RPMI7951 (cell line): ENCODE measurements around the gene HOXB7. TPM values are rescaled to one million over a fixed set of nuclear protein-coding genes. Genes with fewer than 3 reads are reported as not detected.

Source experiments
- DNase-seq: peaks from one replicate; pipeline ENCODE4 v3.0.0-alpha.2; 2012; ENCODE audit warnings: low read depth
- total RNA-seq: library from RNA; depleted of rRNA; stranded (reverse); fragments of >200 nt; shearing (Covaris generic); gene quantifications from 2 replicates; pipeline ENCODE4 v1.2.3, GENCODE V29; 2014

The HOXB7 gene
- total RNA-seq, 1 experiment from 2014 or later: 26.1 TPM

DNA sequence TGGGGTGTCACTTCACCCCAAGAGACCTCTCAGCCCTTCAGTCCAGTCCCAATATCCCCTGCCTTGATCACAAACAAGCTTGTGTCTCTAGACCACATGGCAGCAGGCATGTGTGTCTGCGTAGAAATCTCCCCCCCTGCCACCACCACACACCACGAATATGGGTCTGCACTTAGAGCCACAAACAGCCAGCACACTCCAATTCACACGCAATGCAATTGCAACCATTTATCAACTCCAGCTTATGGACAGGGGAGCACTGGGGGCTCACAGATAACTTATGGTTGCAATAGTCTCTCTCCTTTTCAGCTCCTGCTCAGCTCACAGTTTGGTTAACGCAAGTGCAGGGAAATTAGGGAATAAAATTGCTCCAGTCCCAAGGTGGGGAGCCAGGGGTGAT, 12.8 kb upstream of the HOXB7 start:
- DNase-seq: no peak

DNA sequence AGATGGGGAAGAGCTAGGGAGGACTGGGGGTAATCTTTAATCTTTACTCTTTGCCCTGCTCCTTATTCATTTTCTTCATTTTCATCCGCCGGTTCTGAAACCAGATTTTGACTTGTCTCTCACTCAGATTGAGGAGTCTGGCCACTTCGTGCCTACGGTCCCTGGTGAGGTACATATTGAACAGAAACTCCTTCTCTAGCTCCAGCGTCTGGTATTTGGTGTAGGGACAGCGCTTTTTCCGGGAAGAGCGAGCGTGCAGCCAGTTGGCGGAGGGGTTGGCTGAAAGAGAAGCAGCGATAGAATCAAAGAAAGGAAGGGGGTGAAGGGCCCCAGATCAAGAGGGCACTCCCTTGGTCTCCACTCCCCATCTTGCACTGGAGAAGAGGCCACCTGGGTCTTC, 12.0 kb upstream of the HOXB7 start:
- no peak for DNase-seq

DNA sequence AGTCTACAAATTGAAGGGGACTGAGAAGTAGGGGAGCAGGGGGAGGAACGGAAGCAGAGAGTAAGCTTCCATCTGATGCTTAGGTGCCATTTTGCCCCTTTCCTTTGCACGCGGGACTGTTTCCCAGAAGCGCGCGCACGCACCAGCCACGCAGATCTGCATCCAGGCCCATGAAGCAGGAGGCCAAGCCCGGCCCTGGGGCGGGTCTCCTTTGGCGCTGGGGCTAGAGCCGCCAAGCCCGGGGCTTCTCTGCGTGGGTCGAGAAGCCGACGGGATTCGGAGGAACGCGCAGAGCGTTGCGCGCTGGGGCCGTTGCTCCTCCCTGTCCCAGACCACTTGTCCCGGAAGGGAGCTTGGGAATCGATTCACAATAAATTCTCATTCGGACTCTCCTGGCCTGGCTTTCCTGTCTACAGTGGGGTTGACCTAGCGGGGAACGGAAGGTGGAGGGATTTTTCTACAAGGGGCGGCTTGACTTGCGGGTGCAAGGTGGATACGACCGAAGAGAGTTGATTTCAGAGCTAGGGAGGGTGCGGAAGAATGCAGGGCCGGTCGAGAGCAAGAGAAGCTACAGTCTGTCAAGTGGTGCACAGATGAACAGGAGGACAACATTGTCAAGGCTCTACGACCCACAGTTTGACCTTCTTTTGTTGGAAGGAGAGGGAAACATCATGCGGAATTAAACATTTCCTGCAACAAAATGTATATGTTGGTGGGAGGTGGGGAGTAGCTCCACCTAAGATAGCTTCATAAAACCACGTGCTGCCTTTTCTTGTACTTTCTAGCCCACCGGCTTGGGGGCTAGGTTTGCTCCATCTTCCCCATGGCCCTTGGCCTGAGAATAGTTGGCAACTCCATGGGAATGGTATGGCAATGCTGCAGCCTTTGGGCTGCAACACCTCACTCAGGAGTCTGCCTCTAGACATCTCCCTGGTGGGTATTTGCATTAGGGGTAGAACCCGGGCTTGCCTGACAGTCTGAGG, 10.9 kb upstream of the HOXB7 start:
- DNase-seq: no peak

DNA sequence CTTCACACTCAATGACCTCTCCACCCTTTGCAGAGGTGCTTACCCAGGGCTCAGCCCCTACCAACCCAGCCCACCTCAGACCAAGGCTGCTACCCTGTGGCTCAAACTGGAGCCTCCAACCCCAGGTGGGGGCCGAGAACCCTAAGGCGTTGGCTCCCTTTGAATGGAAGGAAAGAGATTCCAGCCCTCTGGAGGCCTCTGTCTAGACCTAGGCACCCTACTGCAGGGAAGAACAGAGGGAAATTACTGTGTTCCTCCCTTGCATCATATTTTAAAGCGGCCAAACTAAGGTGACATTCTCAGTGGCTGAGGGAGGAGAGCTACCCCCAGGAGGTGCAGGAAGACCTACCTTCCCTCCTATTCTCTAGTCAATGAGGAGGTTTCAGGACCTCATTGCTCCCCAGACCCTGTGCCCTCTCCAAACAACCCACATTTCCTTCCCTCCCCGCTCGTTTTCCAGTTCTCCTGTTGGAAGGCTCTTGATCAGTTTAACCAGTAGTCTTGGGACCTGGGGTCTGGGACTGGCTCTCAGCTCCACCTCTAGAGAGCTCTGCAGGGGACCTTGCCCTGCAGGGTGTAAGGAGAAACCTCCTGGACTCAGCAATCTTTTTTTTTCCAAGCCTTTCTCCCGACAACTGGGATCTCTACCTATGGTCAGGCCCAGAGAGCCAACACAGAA, 9.8 kb upstream of the HOXB7 start:
- no peak for DNase-seq

DNA sequence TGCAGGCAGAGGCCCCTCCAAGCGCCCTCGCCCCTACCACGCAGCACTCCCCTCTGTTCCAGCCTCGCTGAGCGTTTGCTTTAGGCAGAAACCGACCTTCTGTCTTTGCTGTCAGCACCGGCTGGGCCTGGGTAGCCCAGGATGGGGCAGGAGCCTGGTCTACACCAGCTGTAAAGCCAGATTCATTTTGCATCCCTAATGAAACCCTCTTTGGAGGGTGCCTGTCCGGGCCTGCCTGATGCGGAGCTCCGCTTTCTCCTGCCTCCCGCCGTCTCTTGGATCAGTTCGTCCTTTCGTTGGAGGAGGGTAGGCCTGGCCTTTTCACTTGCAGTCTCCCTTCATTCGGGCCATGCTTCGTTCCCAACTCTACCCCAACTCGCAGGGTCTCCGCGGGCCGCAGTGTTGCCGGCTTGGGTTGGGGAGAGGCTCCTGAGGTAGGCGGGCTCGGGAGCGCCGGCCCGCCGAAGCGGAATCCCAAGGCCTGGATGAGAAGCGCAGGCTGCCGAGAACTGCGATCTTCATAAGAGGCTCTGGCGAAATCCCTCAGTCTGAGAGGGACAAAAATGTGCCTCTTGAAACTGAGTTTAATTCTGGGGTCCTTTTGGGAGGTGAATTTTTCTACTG, 9.1 kb upstream of the HOXB7 start:
- no peak for DNase-seq

DNA sequence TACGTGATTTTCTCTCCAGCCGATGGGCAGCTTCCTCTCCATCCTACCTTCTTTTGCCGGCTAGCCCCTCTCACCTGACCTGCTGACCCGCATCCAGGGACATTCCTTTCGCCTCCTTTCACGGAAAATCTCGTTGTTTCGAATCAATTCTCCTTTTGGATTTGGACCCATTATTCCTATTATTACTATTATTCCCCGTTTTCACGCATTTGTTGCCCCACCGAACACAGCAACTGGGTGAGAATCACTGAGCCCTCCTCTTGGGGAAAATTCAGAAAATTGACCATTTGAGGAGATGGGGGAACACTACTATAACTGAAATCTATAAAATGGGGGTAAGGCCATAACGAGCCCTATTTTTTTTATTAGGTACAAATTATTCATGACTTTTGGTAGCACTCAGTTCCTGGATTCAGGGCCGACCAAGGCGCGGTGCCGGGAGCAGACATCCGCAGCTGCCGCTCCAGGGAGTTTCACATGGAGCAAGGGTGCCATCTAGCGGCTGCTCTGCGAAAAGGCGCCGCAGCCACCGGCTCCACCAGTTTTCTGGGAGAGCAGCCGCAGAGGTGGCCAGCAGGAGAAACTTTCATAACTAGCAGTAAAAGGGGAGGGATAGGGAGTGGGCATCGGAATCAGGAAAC, 7.6 kb upstream of the HOXB7 start:
- peak; percentile 77 for DNase-seq

DNA sequence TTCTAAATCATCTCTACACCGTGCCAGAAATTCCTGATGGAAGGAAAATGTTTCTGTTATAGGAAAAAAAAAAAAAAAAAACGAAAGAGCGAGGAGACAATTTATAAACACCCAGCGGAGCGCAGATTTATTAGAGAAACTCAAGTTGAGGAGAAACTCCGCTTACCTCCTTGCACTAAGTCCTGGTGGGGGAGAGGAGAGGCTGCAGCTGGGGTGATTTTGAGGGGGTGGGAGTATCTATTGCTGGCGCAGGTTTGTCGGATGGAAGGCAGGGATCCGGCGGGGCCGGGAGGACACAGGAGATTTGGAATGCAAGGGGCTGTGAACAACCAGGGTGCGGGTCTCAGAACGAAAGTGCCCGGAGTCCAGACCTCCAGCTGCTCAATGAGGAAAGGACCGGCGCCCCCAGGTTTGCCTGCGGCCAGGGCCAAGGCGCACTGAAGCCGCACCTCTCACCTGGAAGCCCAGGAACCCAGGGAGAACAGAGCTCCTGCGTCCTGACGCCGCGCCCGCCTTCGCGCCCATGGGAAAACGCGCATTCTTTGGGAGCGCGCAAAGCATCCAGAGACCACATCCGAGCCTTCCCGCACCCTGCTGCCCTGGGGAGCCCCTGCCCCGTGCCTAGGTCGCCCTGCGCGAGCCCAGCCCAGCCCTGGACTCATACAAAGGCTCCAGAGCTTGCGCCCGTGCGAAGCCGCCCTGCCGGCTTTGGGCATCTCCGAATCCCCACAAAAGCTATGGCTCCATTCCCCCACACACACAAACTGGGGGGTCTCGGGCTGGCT, 6.8 kb upstream of the HOXB7 start:
- no peak for DNase-seq

DNA sequence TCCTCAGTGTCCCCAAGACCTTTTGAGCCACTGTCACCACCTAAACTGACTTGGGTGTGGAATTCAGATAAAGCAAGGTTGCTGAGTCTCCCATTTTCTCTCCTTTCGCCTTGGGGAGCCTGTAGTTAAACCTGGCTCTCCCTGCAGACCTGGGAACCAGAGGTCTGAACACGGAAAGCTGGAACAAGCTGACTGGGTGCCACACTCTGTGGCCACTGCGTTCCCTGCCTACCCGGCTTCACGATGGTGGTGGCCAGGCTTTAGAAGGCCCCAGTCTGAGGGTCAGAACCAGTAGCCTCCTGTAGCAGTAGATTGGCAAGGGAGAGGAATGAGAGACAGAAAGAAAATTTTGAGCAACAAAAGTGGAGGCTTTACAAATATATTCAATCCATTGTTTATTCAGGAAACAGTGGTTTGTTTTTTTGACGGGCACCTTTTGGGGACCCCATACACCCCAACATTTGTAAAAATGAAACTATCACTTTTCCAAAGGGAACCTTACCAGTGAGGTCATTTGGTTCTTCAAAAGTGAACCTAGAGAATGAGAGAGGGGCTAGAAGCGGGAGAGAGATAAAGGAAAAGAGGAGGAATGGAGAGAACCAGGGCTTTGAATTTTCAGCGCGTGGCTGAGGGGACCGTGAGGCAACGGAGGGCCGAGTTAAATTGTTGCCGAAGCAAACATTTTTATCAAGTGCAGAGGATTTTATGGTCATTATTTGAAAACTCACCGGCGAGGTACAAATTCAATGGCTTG, 6.1 kb upstream of the HOXB7 start:
- DNase-seq: no peak

DNA sequence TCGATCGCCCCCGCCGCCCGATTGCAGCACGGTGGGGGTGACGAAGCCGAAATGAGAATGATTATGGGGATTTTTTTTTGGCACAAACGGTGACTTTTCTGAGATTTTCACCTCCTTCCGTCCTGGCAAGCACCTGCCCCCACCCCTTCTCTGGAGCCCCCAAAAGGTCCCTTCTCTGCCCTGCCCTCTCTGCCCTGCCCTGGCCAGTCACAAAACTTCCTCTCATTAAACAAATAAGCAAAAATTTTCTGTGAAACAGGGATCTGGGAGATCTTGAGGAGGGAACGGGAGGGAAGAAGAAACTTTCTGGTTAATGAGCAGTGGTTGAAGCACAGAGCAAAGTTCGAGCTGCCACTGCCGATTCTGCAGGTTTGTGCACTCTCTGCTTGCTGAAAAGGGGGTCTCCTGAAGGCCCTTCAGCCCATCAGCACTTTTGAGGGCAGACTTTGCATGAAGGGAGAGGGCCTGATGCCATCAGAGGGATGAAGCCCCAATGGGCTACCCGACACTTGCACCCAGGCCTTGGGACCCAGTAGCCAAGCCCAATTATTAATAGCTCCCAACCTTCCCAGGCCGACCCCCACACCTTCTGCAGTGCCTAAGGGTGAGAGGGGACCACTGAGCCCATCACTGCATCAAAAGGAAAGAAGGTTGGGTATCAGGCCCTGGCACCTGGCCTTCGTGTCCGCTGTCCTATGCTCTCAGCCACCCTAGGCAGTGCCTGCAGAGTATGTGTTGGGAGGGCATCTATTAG, 5.3 kb upstream of the HOXB7 start:
- no peak for DNase-seq

DNA sequence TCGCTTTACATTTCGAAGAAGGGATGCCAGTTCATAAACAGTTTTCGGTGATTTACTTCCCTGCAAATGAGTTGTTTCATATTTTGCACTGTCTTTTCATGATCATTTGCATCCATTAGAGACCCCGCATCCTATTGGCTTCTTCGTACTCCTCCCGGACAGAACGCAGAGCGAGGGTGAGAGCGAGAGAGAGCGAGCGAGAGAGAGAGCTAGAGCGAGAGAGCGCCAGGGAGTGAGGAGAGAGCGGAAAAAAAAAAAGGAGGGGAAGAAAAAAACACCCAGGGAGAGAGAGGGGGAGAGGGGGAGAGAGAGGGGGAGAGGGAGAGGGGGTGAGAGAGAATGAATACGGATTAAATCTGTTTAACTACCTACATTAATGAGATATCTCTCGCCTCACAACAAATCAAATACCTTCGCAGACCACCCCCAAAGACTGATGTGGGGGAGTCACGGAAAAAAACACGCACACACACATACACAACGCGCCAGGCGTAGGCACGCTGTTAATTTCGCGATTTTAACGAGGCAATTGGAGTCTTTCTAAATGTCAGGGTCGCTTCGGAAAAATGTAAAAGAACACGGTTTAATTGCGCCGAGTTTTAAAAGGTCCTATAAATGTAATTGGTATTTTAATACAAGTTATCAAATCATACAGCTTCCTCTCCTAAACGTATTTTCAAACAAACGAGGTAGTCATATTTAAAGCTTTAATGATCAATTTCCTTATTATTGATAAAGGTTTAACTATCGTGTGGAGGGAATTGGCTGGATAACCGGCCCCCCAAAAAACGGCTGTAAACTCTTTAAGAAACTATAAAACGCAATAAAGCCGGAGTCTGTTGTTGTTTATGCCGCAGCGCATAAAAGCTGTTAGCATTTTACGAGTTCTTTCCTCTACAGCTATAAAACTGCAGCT, 4.5 kb upstream of the HOXB7 start, which contains the start of gene HOXB8:
HOXB8 (minus strand) TSS at position 246 of the 916 bp plus-strand sequence. CDS start 588 bp downstream, outside the sequence.
- no peak for DNase-seq

DNA sequence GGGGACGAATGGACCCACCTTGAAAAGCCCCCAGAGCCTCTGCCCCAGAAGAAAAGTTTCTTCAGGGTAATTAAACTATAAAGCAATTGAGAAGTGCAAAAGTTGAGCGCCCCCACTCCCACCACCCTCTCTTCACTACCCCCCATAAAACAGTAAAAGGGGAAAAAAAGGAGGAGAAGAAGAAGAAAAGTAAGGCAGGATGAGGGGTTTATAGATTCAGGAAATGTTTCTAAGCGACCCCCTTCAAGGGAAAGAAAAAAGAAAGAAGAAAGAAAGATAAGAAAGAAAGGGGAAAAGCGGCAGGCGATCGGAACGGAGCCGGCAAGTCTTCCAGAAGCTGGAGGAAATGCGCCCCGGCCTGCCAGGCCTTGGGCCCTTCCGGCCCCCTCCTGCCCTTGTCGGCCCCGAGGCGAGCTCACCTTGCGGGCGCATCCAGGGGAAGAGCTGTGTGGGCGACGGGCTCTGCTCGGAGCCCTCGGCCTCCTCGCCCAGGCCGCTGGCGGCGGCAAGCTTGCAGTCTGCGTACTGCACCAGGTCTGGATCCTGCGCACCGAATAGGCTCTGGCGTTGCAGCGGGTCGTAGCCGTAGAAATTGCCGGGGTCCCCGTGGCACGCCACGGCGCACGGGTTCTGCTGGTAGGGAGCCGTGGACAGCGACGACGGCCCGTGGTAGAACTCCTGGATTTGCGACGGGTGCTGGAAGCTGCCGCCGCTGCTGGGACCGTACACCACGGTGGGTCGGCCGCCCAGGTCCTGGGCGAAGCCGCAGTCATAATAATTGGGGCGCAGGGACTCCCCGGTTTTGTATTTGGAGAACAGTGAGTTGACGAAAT, 3.3 kb upstream of the HOXB7 start:
- DNase-seq: no peak

DNA sequence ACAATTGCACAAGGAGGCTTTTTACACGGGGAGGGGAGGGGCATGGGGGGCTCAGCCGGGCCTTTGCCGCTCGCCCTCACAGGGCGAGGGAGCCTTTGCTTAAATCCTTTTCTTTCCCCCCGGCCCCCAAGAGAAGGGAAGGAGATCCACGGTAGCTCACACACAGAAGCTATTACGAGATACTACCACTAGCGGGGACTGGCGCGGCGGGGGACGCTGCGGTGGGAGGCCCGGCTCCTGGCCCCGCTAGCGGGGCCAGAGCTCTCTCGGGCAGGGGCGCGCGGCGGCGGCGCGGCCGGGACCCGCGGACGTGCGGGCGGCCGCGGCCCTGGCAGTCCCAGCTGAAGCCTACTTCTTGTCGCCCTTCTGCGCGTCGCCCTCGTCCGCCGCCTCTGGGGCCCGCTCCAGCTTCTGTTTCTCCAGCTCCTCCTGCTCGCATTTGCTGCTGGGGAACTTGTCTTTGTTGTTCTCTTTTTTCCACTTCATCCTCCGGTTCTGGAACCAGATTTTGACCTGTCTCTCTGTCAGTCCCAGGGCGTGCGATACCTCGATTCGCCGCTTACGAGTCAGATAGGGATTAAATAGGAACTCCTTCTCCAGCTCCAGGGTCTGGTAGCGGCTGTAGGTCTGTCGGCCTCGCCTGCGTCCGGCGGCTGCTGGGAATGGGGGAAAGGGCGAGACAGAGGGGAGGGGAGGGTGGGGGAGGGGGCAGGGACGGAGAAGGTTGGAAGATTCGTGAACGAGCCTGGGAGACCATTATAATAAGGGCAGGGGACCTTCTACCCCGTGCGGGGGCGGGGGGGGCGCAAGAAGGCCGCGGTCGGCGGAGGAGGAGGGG, 2.3 kb upstream of the HOXB7 start:
- peak; percentile 64 for DNase-seq

DNA sequence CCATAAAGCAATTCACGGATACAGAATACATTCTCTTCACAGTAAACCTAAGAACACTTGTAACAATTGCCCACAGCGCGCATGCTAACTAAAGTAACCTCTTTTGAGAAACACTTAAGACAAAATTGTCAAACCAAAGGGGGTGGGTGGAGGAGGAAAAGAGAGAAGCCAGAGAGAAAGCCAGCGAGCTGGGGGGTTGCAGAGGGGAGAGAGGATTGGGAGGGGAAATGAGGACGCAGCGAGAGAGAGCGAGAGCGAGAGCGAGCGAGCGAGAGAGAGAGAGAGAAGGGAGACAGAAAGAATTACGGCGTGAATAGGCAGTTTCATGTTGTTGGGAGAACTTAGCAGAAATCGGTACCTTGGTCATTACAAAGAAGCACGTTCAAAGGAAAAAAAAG, 1.6 kb upstream of the HOXB7 start:
- peak; percentile 33 for DNase-seq

DNA sequence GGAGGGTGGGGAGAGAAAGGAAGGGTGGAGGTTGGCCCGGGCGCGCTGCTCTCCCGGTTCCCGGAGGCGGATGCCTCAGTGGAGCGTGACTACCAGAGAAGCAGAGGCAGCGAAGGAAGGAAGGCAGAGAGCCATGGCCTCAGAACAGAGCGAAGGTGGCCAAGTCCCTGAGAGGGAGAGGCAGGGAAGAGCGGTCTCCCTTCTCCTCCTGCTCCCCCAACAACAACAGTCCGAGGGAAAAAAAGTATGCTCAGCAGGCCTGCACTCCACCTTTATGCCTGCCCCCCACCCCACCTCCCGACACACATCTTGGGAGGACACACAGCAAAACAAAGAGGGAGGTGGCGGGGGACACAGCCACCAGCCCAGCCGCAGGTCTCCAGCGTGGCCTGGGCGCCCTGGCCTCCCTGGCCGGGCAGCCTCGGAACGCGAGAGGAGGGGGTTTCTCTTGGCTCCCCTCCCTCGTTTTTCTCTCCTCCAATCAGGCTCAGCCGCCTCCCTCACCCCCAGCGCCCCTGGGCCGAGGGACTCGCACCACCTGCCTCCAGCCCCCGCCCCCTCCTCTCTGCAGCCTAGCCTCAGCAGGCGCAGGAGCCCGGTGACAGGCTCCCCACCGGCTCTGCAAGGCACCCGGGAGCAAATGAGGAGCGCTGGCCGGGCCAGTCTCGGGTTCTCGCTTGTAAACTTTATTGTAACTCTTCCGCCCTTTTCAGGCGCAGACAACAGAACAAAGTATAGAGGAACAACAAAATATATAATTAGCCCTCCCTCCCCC, 1.1 kb upstream of the HOXB7 start:
- DNase-seq: peak; percentile 32

DNA sequence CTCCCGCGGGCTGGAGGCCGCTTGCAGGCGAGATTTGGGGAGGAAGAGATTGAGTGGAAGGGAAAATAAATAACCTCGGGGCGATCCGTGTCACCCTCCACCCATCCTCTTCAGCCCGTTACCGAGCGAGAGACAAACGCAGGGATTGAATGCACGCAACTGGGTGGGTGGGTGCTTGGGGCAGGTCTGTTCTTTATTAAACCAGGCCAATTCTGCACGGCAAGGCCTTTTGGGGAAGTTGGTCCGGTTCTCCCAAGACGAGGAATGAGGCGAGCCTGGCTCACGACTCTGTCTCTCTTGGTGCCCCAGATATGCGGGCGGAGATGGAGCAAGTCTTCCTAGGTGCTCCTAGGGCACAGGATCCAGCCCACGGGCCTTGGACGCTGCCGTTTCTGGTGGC, 396 bp upstream of the HOXB7 start:
- DNase-seq: peak; percentile 52

DNA sequence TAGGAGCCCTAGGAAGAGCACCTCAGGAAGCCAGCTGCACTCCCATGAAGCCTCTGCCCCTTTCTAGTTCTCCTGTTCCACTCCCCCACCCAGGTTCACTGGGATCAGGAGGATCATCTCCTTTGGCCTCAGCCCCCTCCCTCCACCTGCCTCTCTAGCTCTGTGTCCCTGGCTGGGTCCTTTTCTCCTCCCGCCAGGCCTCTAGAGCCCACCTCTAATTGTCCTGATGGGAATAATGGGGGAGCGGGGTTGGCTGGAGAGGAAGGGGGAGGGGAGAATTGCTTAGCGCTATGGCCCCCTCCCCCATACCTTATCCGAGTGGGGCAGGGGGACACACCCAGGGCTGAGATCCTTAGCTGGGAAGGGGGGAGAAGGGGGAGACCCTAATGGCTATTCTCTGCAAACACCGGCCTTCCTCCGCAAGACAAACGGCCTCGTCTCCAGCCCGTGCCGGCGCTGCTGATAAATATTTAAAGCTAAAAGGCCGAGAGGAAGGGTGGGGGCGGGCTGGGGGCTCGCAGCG, 997 bp downstream of the HOXB7 start:
- DNase-seq: no peak
